Fibroblast of gingiva (primary cell): Measurements from ENCODE around the gene CELF2.
A peak's percentile ranks its signal among the peaks of the same experiment; 100 is the strongest.

Experiments
- DNase-seq: peaks from one replicate; pipeline ENCODE4 v3.0.0-alpha.2; 2011; ENCODE audit warnings: low read depth

The CELF2 gene

GRCh38 chr10:11004144-11005077 lies 13.3 kb upstream of the CELF2 start:
- no peak for DNase-seq

- DNase-seq: no peak
These were observed 11.8 kb upstream of the CELF2 start for GRCh38 chr10:11005725-11006427.

DNA sequence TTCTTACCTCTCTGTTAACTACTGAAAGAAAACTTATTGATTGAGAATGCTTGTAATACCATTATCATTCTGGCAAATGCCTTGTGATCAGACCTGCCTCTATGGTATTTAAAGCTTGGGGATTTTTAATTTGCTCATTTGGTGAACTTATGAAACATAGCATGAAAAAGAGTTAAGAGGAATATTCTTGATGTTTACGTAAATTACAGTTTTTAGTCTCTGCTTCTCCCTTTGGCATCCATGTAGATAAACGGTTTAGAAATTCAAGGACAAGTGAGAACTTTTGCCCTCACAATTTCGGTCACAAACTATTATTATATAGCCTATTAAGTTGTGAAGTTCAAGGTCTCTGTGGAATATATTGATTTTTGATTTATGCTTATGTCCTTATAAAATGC lies 11.2 kb upstream of the CELF2 start:
- no peak for DNase-seq

DNA sequence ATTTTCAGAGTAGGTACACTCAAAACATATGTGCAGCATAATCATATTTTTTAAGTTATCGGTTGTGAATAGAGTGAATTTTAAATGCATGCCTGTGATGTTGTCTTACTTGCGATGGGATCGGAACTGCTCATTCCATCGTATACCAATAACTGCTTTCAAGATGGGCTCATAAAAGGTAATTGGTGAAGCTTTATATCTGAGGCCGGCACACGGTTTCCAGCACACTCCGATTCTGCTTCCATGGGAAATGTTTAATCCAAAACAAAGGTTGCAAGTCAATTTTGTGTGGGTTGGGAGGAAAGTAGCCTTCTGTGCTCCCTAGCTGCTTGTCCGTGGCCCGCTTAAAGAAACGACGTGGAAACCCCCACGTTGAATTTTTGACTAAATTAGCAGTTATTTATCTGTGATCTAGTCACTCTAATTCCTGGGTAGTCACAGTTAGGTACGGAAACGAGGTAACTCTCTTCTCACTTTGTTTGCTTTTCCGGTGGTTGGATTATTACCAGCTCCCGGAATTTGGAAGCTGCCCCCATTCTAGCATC lies 10.1 kb upstream of the CELF2 start:
- DNase-seq: no peak

DNA sequence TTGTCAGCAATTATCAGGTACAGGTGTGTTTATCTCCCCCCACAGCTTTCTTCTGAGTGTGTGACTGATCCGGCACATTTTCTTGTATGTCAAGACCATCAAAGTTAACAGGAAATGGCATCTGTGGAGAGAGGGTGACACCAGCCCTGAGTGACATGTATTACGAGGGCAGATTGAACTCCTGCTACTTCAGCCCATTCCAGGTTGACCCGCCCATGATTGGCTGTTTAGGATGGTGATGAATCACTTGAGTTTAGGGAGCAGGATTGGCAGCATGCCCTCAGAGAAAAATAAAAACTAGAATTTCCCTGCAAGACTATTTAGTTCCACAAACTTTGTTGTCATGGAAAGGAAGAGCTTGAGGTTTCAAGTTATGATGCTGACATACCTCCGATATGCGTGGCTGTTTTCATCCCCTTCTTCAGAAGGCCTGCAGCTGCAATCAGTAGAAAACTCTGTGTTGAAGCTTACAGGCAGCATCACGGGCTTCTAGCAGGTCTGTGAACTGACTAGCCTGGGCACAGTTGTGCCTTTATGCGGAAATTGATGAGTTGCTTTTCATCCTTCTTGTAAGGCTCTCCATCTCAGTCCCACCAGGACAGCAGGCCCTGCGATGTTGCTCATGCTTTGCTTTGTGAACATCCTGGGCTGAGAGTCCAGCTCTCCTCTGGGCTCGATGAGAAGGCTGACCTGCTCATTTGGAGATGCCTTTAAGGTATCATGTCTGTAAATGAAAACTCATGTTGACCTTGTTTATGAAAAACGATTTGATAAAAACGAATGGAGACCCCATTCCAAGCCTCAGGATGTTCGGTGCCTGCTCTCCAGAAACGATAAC lies 8.0 kb upstream of the CELF2 start:
- peak; percentile 5 for DNase-seq

- DNase-seq: no peak
These were observed 7.1 kb upstream of the CELF2 start for GRCh38 chr10:11010582-11010981.

- DNase-seq: no peak
These were observed 6.2 kb upstream of the CELF2 start for GRCh38 chr10:11011436-11011835.

GRCh38 chr10:11011984-11012383 lies 5.7 kb upstream of the CELF2 start:
- DNase-seq: no peak

DNA sequence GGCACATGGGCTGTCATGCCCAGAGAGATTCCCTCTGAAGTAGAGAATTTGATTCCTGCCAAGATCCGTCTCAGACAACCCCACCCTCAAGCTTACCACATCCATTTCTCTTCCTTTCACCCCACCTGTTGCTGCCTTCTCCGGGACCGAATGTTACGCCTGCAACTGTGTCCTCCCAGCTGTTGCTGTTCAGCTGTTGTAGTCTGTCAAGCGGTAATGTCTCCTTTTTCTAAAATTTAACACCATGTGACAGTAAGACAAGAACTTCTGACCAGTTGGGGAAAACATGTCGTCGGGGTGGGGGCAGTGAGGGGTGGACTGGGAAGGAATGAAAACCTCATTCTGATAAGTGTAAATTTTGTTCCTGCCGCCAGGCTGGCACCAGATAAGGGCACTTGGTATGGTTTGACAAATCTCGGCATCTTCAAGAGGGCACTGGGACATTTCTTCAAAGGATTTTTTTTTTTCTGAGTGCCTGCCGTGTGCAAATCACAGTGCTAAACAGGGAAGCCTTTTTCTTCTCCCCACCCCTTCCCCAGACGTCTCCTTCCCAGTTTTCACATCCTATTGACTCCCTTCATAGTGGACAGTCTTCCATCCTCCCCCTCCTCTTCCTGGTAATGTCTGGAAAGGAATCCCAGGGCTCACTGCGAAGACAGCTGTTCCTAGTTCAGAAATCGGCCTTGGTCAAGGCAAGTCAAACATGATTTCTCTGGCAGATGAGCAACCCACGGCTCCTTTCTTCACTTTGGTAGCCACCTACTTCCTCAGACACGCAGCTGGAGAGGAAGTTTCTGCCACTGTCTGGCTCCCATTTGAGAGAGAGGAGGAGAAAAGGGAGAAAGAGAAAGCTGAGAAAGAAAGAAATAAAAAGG lies 5.0 kb upstream of the CELF2 start:
- no peak for DNase-seq

DNA sequence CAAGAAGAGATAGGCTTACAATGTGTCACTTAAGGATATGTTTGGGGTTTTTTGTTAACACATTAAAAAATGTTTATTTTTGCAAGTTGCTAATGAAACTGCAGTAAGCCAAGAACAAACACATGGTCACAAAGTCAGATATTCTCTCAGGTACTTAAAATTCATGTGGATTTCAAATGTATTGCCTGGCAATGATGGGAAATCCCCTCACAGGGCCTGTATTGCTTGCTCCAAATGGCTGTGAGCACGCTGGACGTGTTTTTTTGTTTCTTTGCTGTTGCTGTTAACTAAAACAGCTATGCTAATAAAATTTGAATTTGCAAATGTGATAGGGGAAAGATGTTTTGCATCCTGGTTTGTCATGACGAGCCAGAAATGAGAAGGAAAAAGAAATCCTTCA lies 3.8 kb upstream of the CELF2 start:
- no peak for DNase-seq

GRCh38 chr10:11014671-11015445 lies 2.8 kb upstream of the CELF2 start:
- DNase-seq: no peak

- no peak for DNase-seq
These were observed 2.2 kb upstream of the CELF2 start for GRCh38 chr10:11015446-11015934.

DNA sequence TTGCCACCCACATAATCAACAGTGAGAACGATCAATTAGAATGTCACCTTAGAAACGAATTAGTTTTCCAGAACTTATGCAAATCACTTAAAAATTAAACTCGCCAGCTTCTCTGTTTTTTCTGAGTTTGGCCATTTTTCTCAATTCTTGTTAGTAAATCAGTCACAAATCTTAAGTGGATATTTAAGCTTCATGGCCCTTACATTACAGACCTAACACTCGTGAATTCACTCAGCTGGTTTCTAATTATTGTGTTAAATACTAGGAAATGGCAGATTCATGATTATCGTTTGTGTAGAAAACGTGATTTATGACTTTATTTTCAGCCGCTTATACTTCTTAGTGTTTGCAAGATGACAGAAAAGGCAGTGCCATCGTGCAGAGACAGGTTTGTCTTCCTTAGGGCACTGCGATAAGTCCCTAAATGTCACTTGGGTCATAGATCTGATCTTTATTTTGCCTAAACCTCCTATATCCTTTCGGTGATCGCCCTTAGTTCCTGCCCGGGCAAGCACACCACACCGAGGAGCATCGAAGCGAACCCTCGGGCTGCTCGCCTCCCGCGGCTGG lies 587 bp upstream of the CELF2 start:
- peak; percentile 6 for DNase-seq

GRCh38 chr10:11018432-11018841 lies 765 bp downstream of the CELF2 start:
- DNase-seq: no peak

DNA sequence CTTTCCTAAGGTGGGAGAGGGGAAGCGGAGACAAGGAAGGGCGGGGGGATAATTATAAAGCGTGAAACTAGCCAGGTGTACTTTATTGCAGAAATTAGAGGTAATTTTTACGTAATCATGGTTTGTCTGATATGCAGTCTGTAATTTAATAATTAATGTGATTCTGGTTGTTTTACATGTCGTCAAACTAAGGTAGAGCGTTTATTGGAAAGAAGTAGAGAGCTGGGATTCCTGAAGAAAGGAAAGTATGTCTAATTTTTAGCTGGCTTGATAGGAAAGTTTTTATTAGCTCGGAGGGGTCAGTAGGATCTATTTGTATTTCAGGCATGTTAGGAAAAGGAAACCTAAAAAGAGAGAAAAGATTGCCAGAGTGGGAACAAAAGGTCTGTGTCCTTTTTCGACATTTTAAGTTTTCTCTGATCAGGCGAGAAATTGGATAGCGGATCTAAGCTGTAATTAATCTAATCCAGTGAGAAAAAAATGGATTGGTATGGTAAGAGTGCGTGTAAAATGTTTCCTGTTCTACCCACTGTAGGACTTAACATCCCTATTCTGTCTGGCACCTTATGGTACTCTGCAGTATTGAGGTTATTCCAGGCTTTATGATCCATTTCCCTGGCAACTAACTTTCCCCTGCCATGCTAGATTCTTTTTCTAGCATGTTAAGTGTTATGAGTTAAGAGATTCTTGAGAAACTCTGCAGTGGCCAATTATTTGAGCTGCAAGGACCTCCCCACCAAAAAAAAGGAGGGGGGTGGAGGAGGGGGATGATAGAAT lies 1.4 kb downstream of the CELF2 start:
- DNase-seq: no peak

DNA sequence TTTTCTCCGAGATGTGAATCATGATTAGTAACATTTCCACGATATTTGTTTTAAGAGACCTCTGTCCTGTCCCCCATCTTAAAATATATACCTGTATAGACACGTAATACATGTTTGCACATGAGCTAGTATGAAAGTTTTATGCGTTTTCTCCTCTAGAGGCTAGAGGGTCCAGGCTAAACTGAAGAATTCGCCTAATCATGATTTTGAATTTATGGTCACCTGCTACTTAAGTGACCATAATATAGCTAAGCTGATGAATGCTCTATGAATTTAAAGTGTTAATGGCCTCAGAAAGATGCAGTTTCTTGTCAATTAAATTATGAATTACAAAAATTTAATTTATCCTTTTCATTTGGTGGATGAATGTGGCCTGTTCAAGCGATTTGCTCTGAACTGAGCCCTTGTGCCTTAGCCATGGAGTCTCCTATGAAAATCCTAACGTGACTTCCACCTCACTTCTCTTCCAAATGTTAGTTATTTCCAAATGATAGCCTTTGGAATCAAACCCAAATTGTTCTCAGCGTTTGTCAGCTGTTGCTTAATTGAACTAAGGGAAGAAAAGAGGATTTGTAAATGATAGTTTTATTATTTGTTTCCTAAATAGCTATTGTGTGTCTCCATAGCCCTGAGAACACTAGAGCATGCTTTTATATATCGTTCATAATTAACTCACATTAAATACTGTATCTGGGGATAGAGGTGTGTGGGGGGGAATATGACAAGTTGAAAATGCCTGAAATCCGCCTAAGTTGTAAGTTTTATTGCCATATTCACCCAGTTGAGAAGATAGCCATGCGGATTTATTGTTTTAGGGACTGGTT lies 2.3 kb downstream of the CELF2 start:
- DNase-seq: no peak

GRCh38 chr10:11020548-11020942 lies 2.9 kb downstream of the CELF2 start:
- DNase-seq: no peak

GRCh38 chr10:11022213-11022612 lies 4.5 kb downstream of the CELF2 start:
- DNase-seq: no peak
